ENCODE data around the gene ATF6.

- no peak for TF ChIP-seq MAX (IDR thresholded peaks at IDR 0.05)
- no peak for TF ChIP-seq CTCF (IDR thresholded peaks at IDR 0.05)
- TF ChIP-seq BHLHE40 (IDR thresholded peaks at IDR 0.05; ENCODE audit: low read depth, low read length) = no peak
Observed at GRCh38 chr1:161820914-161821313, 54.8 kb downstream of the ATF6 start.
